22Rv1 (cell line): Measurements from ENCODE around the gene HS6ST2.

Experiments
- ZFX ChIP-seq: fragments of 450-650 bp; IDR thresholded peaks from 2 replicates; pipeline ENCODE4 v1.6.1; 2017; ENCODE audit warnings: antibody characterized with exemption, borderline replicate concordance
- TF ChIP-seq, protein P1 (sequence below): fragments of 450-650 bp; IDR thresholded peaks from 2 replicates; pipeline ENCODE4 v1.5.1; 2017; ENCODE audit warnings: mild to moderate bottlenecking

DNA sequence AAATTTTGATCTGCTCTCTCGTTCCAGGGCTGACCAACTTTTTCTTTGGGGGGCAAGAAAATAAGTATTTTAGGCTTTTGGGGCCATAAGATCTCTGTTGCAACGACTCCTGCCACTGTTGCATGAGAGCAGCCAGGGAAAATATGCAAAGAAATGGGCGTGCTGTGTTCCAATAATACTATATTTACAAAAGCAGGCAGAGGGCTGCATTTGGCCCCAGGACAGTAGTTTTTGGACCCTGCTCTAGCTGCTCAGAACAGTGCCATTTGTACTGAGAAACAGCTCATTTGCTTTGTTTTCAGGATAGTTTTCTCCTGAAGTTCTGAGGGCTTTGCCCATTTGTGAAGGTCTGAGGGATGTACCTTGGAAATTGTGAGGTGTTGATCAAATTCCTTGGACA is 334.5 kb downstream of the HS6ST2 start:
- TF ChIP-seq, protein P1, sequence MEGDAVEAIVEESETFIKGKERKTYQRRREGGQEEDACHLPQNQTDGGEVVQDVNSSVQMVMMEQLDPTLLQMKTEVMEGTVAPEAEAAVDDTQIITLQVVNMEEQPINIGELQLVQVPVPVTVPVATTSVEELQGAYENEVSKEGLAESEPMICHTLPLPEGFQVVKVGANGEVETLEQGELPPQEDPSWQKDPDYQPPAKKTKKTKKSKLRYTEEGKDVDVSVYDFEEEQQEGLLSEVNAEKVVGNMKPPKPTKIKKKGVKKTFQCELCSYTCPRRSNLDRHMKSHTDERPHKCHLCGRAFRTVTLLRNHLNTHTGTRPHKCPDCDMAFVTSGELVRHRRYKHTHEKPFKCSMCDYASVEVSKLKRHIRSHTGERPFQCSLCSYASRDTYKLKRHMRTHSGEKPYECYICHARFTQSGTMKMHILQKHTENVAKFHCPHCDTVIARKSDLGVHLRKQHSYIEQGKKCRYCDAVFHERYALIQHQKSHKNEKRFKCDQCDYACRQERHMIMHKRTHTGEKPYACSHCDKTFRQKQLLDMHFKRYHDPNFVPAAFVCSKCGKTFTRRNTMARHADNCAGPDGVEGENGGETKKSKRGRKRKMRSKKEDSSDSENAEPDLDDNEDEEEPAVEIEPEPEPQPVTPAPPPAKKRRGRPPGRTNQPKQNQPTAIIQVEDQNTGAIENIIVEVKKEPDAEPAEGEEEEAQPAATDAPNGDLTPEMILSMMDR: no peak
- no peak for TF ChIP-seq ZFX
